WTC11 (cell line): ENCODE data around the gene ARHGAP45. TPM values are rescaled to one million over a fixed set of nuclear protein-coding genes. Genes with fewer than 3 reads are reported as not detected.

Experiments
- ATAC-seq: fragments of 200-7000 bp; cut with Tn5 transposase; 2 replicates; pipeline ENCODE4 v1.10.0; 2021; ENCODE audit warnings: mild to moderate bottlenecking, moderate library complexity
- CTCF ChIA-PET: fragments of 300-600 bp; sonication (Branson Sonifier 250); formaldehyde crosslinking; loops from one replicate; lab custom pipeline; 2021; ENCODE audit warnings: antibody characterized with exemption; lab: Charles Lee
- POLR2A ChIA-PET: fragments of 350-600 bp; sonication (Branson Sonifier 250); formaldehyde crosslinking; loops from one replicate; lab custom pipeline; 2021; ENCODE audit warnings: antibody characterized with exemption; lab: Charles Lee
- DNase-seq: peaks from one replicate; pipeline ENCODE4 v3.0.0; 2021; ENCODE audit warnings: low spot score
- H3K27ac Mint-ChIP-seq: 2 replicates; pipeline ENCODE4 v1.8.0; 2021; ENCODE audit warnings: mixed read lengths
- H3K27me3 Mint-ChIP-seq: 2 replicates; pipeline ENCODE4 v1.8.0; 2021; ENCODE audit warnings: low read depth, mild to moderate bottlenecking, moderate library complexity, mixed read lengths
- H3K36me3 Mint-ChIP-seq: 2 replicates; pipeline ENCODE4 v1.8.0; 2021; ENCODE audit warnings: mixed read lengths
- H3K4me1 Mint-ChIP-seq: 2 replicates; pipeline ENCODE4 v1.8.0; 2022; ENCODE audit warnings: mixed read lengths
- H3K4me3 Mint-ChIP-seq: 2 replicates; pipeline ENCODE4 v1.8.0; 2021; ENCODE audit warnings: mild to moderate bottlenecking, moderate library complexity, mixed read lengths
- H3K9me3 Mint-ChIP-seq: 2 replicates; pipeline ENCODE4 v1.8.0; 2021; ENCODE audit warnings: mixed read lengths
- ATF1 ChIP-seq: sonication (generic); formaldehyde crosslinking; IDR thresholded peaks from 2 replicates; pipeline ENCODE4 v1.8.1; 2023; ENCODE audit warnings: mild to moderate bottlenecking, moderate library complexity, missing genetic modification reagents
- ATF6 ChIP-seq: sonication (generic); formaldehyde crosslinking; IDR thresholded peaks from 2 replicates; pipeline ENCODE4 v1.8.1; 2023; ENCODE audit warnings: mild to moderate bottlenecking, missing genetic modification reagents
- KAT7 ChIP-seq: sonication (generic); formaldehyde crosslinking; IDR thresholded peaks from 2 replicates; pipeline ENCODE4 v1.8.1; 2023; ENCODE audit warnings: missing genetic modification reagents, mild to moderate bottlenecking, borderline replicate concordance
- SMAD4 ChIP-seq: sonication (generic); formaldehyde crosslinking; IDR thresholded peaks from 2 replicates; pipeline ENCODE4 v1.8.0; 2022; ENCODE audit warnings: mild to moderate bottlenecking, missing genetic modification reagents
- SOX15 ChIP-seq: fragments of 250-450 bp; sonication (Bioruptor Pico); IDR thresholded peaks from 2 replicates; pipeline ENCODE4 v1.9.0; 2021; ENCODE audit warnings: mild to moderate bottlenecking
- TP53 ChIP-seq: sonication (generic); formaldehyde crosslinking; IDR thresholded peaks from 2 replicates; pipeline ENCODE4 v1.8.1; 2023; ENCODE audit warnings: mild to moderate bottlenecking, missing genetic modification reagents
- USF1 ChIP-seq: sonication (generic); formaldehyde crosslinking; IDR thresholded peaks from 2 replicates; pipeline ENCODE4 v1.8.0; 2022; ENCODE audit warnings: mild to moderate bottlenecking, missing genetic modification reagents
- ZMAT4 ChIP-seq: fragments of 250-450 bp; sonication (Bioruptor Pico); IDR thresholded peaks from 2 replicates; pipeline ENCODE4 v1.9.0; 2021; ENCODE audit warnings: mild to moderate bottlenecking
- ZNF138 ChIP-seq: sonication (generic); formaldehyde crosslinking; conservative IDR thresholded peaks from 2 replicates; pipeline ENCODE4 v1.8.1; 2022; ENCODE audit warnings: mild to moderate bottlenecking, moderate library complexity, missing genetic modification reagents
- ZNF396 ChIP-seq: fragments of 250-450 bp; sonication (Bioruptor Pico); IDR thresholded peaks from 2 replicates; pipeline ENCODE4 v1.8.0; 2021; ENCODE audit warnings: mild to moderate bottlenecking, moderate library complexity, borderline replicate concordance
- ZNF416 ChIP-seq: fragments of 250-450 bp; sonication (Bioruptor Pico); IDR thresholded peaks from 2 replicates; pipeline ENCODE4 v1.9.0; 2021; ENCODE audit warnings: mild to moderate bottlenecking, inconsistent platforms
- ZNF423 ChIP-seq: fragments of 250-450 bp; sonication (Bioruptor Pico); IDR thresholded peaks from 2 replicates; pipeline ENCODE4 v2.1.2; 2022; ENCODE audit warnings: mild to moderate bottlenecking, moderate library complexity
- ZNF512 ChIP-seq: sonication (generic); formaldehyde crosslinking; IDR thresholded peaks from 2 replicates; pipeline ENCODE4 v1.8.1; 2022; ENCODE audit warnings: missing genetic modification reagents, borderline replicate concordance
- total RNA-seq: library from RNA; stranded (reverse); gene quantifications from 3 replicates; pipeline ENCODE4 v1.2.3, GENCODE V29; 2021
- TF ChIP-seq, protein P1 (sequence below): sonication (generic); formaldehyde crosslinking; IDR thresholded peaks from 2 replicates; pipeline ENCODE4 v1.8.1; 2023; ENCODE audit warnings: mild to moderate bottlenecking, missing genetic modification reagents, borderline replicate concordance
- TF ChIP-seq, protein P2 (sequence below): fragments of 250-450 bp; sonication (Bioruptor Pico); conservative IDR thresholded peaks from 2 replicates; pipeline ENCODE4 v1.9.0; 2021; ENCODE audit warnings: mild to moderate bottlenecking
- TF ChIP-seq, protein P3 (sequence below): sonication (generic); formaldehyde crosslinking; conservative IDR thresholded peaks from 2 replicates; pipeline ENCODE4 v1.8.1; 2023; ENCODE audit warnings: mild to moderate bottlenecking, low read depth, missing genetic modification reagents, moderate library complexity

The ARHGAP45 gene
- total RNA-seq, 1 experiment from 2014 or later, result 40.9 TPM

DNA sequence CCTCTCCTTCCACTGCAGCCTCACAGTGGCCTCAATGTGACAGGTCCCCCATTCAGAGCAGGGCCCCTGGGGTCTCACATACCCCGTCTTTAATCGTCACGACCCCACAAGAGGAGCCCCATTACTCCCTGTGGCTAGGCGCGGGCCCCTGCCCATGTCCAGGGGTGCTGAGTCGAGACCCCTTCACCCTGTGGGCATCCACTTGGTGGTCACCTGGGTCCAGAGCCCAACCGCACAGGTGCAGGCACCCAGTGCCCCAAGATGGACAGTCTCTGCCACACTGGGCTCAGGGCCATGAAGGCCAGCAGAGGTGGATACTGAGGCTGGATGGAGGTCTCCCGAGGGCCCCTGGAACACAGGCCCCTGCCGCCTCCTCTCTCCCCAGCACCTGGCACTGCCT is 49.1 kb upstream of the ARHGAP45 start:
- no peak overlapping the region for H3K4me3 Mint-ChIP-seq
- CTCF ChIA-PET, result no interaction called here

DNA sequence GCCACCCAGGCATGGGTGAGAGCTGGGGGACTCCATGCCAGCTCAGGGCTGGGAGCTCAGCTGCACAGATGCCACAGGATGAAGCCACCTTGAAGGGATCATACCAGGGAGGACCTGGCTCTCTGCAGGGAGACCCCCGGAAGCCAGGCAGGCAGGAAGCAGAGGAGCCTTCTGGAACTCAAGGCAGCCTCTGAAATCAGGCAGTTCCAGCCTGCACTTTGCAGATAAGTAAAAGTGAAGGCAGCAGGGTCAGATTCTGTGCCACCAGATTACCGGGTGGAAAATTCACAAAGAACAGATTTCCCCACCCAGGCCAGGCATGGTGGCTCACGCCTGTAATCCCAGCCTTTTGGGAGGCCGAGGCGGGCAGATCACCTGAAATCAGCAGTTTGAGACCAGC is 48.6 kb upstream of the ARHGAP45 start:
- CTCF ChIA-PET, result interaction anchor here (2.1 kb wide), 1 partner anchor 21 kb away, joined by 4 read pairs; the partner anchor contains the start of gene ABCA7
- Mint-ChIP-seq H3K4me1 (peaks cover 28% of the 10 kb centered on the region), H3K36me3 (no peaks in the 10 kb centered on the region; the same call in 1 of the 2 replicates), H3K4me3 (peak overlapping the region; percentile 83), H3K9me3 (no peaks in the 10 kb centered on the region), H3K27ac (no peak overlapping the region), H3K27me3 (no peaks in the 10 kb centered on the region)
- DNase-seq, result no peak
- ATAC-seq, result no peak
- POLR2A ChIA-PET, result no interaction called here
- no peak for TF ChIP-seq ZNF138 (CRISPR knock-in tag)
- TF ChIP-seq, protein P1, sequence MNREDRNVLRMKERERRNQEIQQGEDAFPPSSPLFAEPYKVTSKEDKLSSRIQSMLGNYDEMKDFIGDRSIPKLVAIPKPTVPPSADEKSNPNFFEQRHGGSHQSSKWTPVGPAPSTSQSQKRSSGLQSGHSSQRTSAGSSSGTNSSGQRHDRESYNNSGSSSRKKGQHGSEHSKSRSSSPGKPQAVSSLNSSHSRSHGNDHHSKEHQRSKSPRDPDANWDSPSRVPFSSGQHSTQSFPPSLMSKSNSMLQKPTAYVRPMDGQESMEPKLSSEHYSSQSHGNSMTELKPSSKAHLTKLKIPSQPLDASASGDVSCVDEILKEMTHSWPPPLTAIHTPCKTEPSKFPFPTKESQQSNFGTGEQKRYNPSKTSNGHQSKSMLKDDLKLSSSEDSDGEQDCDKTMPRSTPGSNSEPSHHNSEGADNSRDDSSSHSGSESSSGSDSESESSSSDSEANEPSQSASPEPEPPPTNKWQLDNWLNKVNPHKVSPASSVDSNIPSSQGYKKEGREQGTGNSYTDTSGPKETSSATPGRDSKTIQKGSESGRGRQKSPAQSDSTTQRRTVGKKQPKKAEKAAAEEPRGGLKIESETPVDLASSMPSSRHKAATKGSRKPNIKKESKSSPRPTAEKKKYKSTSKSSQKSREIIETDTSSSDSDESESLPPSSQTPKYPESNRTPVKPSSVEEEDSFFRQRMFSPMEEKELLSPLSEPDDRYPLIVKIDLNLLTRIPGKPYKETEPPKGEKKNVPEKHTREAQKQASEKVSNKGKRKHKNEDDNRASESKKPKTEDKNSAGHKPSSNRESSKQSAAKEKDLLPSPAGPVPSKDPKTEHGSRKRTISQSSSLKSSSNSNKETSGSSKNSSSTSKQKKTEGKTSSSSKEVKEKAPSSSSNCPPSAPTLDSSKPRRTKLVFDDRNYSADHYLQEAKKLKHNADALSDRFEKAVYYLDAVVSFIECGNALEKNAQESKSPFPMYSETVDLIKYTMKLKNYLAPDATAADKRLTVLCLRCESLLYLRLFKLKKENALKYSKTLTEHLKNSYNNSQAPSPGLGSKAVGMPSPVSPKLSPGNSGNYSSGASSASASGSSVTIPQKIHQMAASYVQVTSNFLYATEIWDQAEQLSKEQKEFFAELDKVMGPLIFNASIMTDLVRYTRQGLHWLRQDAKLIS (CRISPR knock-in tag), result no peak
- TF ChIP-seq ZNF396 (CRISPR knock-in tag), result no peak
- no peak for TF ChIP-seq USF1 (CRISPR knock-in tag)
- no peak for TF ChIP-seq ZMAT4
- TF ChIP-seq TP53 (CRISPR knock-in tag), result no peak
- TF ChIP-seq ZNF423 (CRISPR knock-in tag), result no peak
- TF ChIP-seq SOX15 (CRISPR knock-in tag), result no peak
- TF ChIP-seq ATF6 (CRISPR knock-in tag), result no peak
- TF ChIP-seq ZNF512 (CRISPR knock-in tag), result no peak
- TF ChIP-seq, protein P2, sequence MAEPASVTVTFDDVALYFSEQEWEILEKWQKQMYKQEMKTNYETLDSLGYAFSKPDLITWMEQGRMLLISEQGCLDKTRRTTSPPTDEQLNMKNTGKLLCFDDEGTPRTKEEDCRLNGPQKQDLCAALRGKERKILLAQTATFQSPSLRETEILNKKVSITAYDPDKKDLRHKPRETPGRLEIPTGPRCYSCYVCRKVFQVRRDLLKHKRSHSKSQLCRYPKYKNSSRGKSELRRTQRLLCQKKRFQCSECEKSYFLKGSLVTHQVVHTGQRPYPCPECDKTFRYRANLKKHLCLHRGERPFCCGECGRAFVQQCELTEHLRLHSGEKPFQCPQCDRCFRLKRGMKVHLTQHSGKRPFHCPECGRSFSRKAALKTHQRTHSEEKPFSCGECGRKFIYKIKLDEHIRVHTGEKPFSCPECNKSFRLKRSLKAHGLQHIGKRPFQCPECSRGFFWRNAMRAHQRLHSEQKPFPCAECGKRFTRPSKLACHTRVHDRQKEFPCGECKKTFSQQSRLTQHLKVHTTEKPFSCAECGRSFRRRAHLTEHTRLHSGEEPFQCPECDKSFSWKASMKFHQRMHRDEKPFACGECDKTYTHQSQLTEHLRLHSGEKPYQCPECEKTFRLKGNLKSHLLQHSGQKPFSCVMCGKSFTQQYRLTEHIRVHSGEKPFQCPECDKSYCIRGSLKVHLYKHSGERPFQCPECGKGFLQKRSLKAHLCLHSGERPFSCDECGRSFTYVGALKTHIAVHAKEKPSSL (CRISPR knock-in tag), result no peak
- TF ChIP-seq ZNF416 (CRISPR knock-in tag), result no peak

More for the DNA sequence above, 49.1 kb upstream of the ARHGAP45 start:
- no peaks in the 10 kb centered on the region for H3K9me3 Mint-ChIP-seq
- TF ChIP-seq SMAD4 (no peak), TP53 (CRISPR knock-in tag) (no peak), ATF1 (no peak), KAT7 (CRISPR knock-in tag) (no peak), ZNF396 (CRISPR knock-in tag) (no peak), ZNF512 (CRISPR knock-in tag) (no peak), ZNF138 (CRISPR knock-in tag) (no peak)
- TF ChIP-seq, protein P3, sequence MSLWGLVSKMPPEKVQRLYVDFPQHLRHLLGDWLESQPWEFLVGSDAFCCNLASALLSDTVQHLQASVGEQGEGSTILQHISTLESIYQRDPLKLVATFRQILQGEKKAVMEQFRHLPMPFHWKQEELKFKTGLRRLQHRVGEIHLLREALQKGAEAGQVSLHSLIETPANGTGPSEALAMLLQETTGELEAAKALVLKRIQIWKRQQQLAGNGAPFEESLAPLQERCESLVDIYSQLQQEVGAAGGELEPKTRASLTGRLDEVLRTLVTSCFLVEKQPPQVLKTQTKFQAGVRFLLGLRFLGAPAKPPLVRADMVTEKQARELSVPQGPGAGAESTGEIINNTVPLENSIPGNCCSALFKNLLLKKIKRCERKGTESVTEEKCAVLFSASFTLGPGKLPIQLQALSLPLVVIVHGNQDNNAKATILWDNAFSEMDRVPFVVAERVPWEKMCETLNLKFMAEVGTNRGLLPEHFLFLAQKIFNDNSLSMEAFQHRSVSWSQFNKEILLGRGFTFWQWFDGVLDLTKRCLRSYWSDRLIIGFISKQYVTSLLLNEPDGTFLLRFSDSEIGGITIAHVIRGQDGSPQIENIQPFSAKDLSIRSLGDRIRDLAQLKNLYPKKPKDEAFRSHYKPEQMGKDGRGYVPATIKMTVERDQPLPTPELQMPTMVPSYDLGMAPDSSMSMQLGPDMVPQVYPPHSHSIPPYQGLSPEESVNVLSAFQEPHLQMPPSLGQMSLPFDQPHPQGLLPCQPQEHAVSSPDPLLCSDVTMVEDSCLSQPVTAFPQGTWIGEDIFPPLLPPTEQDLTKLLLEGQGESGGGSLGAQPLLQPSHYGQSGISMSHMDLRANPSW, result no peak
- TF ChIP-seq, all 79 proteins: peak for 0
- Mint-ChIP-seq H3K27ac (0 out of 2 replicates have a peak overlapping the region, but pooled peaks have one; percentile 80), H3K4me1 (peaks cover 28% of the 10 kb centered on the region), H3K36me3 (no peaks in the 10 kb centered on the region; the same call in 1 of the 2 replicates), H3K27me3 (no peaks in the 10 kb centered on the region)
- POLR2A ChIA-PET, result interaction anchor here (1.2 kb wide), 2 partner anchors 9 to 13 kb away, joined by 3 read pairs; partner anchors contain the start of gene CNN2
- DNase-seq (no peak), ATAC-seq (no peak)
